ENCODE data around the gene RTP3.
A peak's percentile ranks its signal among the peaks of the same experiment; 100 is the strongest.

RTP3 gene

GRCh38 chr3:46469680-46470357, 28.0 kb upstream of the RTP3 start:
- DNase-seq: no peak

GRCh38 chr3:46470831-46471230, 26.9 kb upstream of the RTP3 start:
- DNase-seq: no peak

GRCh38 chr3:46471371-46471914, 26.3 kb upstream of the RTP3 start:
- no peak for DNase-seq

GRCh38 chr3:46472736-46473135, 25.0 kb upstream of the RTP3 start:
- DNase-seq: no peak

GRCh38 chr3:46477145-46477544, 20.6 kb upstream of the RTP3 start:
- DNase-seq: no peak

GRCh38 chr3:46477756-46478155, 20.0 kb upstream of the RTP3 start:
- DNase-seq: no peak

GRCh38 chr3:46478341-46478740, 19.4 kb upstream of the RTP3 start:
- DNase-seq: no peak

- no peak for DNase-seq
Measured at GRCh38 chr3:46479021-46479420, 18.8 kb upstream of the RTP3 start.

GRCh38 chr3:46479696-46480095, 18.1 kb upstream of the RTP3 start:
- no peak for DNase-seq

GRCh38 chr3:46480491-46481195, 17.1 kb upstream of the RTP3 start:
- DNase-seq: no peak

GRCh38 chr3:46481636-46482035, 16.1 kb upstream of the RTP3 start:
- DNase-seq: no peak

- no peak for DNase-seq
Measured at GRCh38 chr3:46482632-46483350, 15.0 kb upstream of the RTP3 start.

GRCh38 chr3:46483825-46484224, 14.0 kb upstream of the RTP3 start:
- DNase-seq: no peak

GRCh38 chr3:46484388-46484787, 13.4 kb upstream of the RTP3 start:
- no peak for DNase-seq

- no peak for DNase-seq
Measured at GRCh38 chr3:46484911-46485778, 12.6 kb upstream of the RTP3 start.

GRCh38 chr3:46485779-46486175, 12.0 kb upstream of the RTP3 start:
- no peak for DNase-seq

GRCh38 chr3:46488735-46489361, 8.9 kb upstream of the RTP3 start:
- peak; percentile 70 to 93 (median 82) for DNase-seq

- no peak for DNase-seq
Measured at GRCh38 chr3:46489381-46489780, 8.4 kb upstream of the RTP3 start.

GRCh38 chr3:46489875-46490274, 7.9 kb upstream of the RTP3 start:
- DNase-seq: no peak

GRCh38 chr3:46490338-46491084, 7.3 kb upstream of the RTP3 start:
- no peak for DNase-seq

Measured in activated naive CD4-positive, alpha-beta T cell (primary cell).